Uterus (tissue), 4 donors: ENCODE results near the gene ZNF625. TPM values are rescaled to one million over a fixed set of nuclear protein-coding genes. Genes with fewer than 3 reads are reported as not detected.

ENCODE experiments used
- DNase-seq, 2 donors: peaks; one replicate each; pipeline ENCODE4 v3.0.0-alpha.2; 2019 to 2020
- H3K27ac ChIP-seq, 2 donors: fragments of 200-600 bp; sonication (generic); 1 replicate in 1 of 2; 2 replicates in 1 of 2; pipeline ENCODE4 v1.5.1; 2016 to 2018
- H3K27me3 ChIP-seq, 2 donors: fragments of 200-600 bp; sonication (generic); one replicate each; pipeline ENCODE4 v1.5.1; 2018 to 2019; ENCODE audit warnings: control low read depth in 1 of 2
- H3K36me3 ChIP-seq, 2 donors: fragments of 200-600 bp; sonication (generic); one replicate each; pipeline ENCODE4 v1.5.1; 2019; ENCODE audit warnings: control low read depth in 1 of 2
- H3K4me1 ChIP-seq, 2 donors: fragments of 200-600 bp; sonication (generic); one replicate each; pipeline ENCODE4 v1.5.1; 2018 to 2019; ENCODE audit warnings: control low read depth in 1 of 2
- H3K4me3 ChIP-seq, 2 donors: fragments of 200-600 bp; sonication (generic); 1 replicate in 1 of 2; 2 replicates in 1 of 2; pipeline ENCODE4 v1.5.1; 2018 to 2019; ENCODE audit warnings: mild to moderate bottlenecking in 1 of 2
- H3K9me3 ChIP-seq, 2 donors: fragments of 200-600 bp; sonication (generic); one replicate each; pipeline ENCODE4 v1.5.1; 2019; ENCODE audit warnings: control low read depth in 1 of 2
- CTCF ChIP-seq, 4 experiments: fragments of 200-600 bp in 2 of 4; fragments of 450-650 bp in 2 of 4; sonication (generic) in 2 of 4; IDR thresholded peaks; one replicate each; pipeline ENCODE4 v1.5.1; 2016 to 2019; ENCODE audit warnings: antibody characterized with exemption in 4 of 4, mild to moderate bottlenecking in 2 of 4, moderate library complexity in 1 of 4
- POLR2A ChIP-seq, 2 donors: fragments of 450-650 bp; IDR thresholded peaks; one replicate each; pipeline ENCODE4 v1.6.1; 2016; ENCODE audit warnings: antibody characterized with exemption in 2 of 2, mild to moderate bottlenecking in 1 of 2, moderate library complexity in 1 of 2
- intact Hi-C: fragments of 100-400 bp; cut with DNase I; formaldehyde crosslinking; loops from one replicate; pipeline ENCODE4 v1.15.1; 2023; ENCODE audit warnings: low total_unique reads
- total RNA-seq, 4 donors: library from RNA; depleted of rRNA in 3 of 4; stranded (reverse); fragments of >200 nt in 3 of 4; gene quantifications; one replicate each; pipeline versions ENCODE4 v1.1.0 to v1.2.4, GENCODE V29; 2014 to 2023
- donor health status: DM: yes; HTN: yes; CAD: no.

Gene ZNF625
- total RNA-seq, 4 donors from 2014 or later: 4.4 to 34.8 (median 10.1) TPM

GRCh38 chr19:12145348-12145747, 11.2 kb downstream of the ZNF625 start:
- TF ChIP-seq POLR2A (IDR thresholded peaks at IDR 0.05): no peak
- no peak for TF ChIP-seq CTCF (IDR thresholded peaks at IDR 0.05)
- no peaks in the 10 kb centered on the region for H3K9me3 ChIP-seq
- H3K27ac ChIP-seq: no peak overlapping the region
- H3K4me3 ChIP-seq: no peak overlapping the region
- intact Hi-C loops: no loop called here
- no peaks in the 10 kb centered on the region for H3K27me3 ChIP-seq
- H3K4me1 ChIP-seq: no peaks in the 10 kb centered on the region
- DNase-seq: no peak
- no peaks in the 10 kb centered on the region for H3K36me3 ChIP-seq

GRCh38 chr19:12141405-12141736, 15.2 kb downstream of the ZNF625 start:
- Histone ChIP-seq H3K36me3 (no peaks in the 10 kb centered on the region), H3K9me3 (no peaks in the 10 kb centered on the region), H3K4me3 (no peak overlapping the region), H3K27me3 (no peaks in the 10 kb centered on the region), H3K27ac (no peak overlapping the region), H3K4me1 (no peaks in the 10 kb centered on the region)
- intact Hi-C loops: loop anchor here (5.0 kb wide), 1 partner anchor 84 kb away; no protein-coding TSS in a partner anchor
- no peak for DNase-seq
- no peak for TF ChIP-seq CTCF (IDR thresholded peaks at IDR 0.05)
- no peak for TF ChIP-seq POLR2A (IDR thresholded peaks at IDR 0.05)

- H3K9me3 ChIP-seq: no peaks in the 10 kb centered on the region
- H3K27ac ChIP-seq: peak overlapping the region; percentile 79
- TF ChIP-seq CTCF (IDR thresholded peaks at IDR 0.05) (peak; percentile 91 to 97 (median 94)), POLR2A (IDR thresholded peaks at IDR 0.05) (no peak)
- H3K4me3 ChIP-seq: peak overlapping the region; percentile 58 to 75
- DNase-seq: peak; percentile 85 to 87
- no peaks in the 10 kb centered on the region for H3K36me3 ChIP-seq
- intact Hi-C loops: loop anchor here (5.0 kb wide), 1 partner anchor 83 kb away; no protein-coding TSS in a partner anchor
- no peaks in the 10 kb centered on the region for H3K4me1 ChIP-seq
- H3K27me3 ChIP-seq: no peaks in the 10 kb centered on the region
These were observed 15.8 kb downstream of the ZNF625 start for GRCh38 chr19:12140545-12141404.

GRCh38 chr19:12139885-12140544, 16.5 kb downstream of the ZNF625 start, which contains the start of gene ZNF20:
Gene ZNF20, minus strand, starts transcription at chr19:12140350. Its CDS starts 168 bp downstream, at chr19:12140182.
- TF ChIP-seq CTCF (IDR thresholded peaks at IDR 0.05): no peak
- TF ChIP-seq POLR2A (IDR thresholded peaks at IDR 0.05): peak; percentile 24 to 52
- no peaks in the 10 kb centered on the region for H3K36me3 ChIP-seq
- peak within 1 kb of the TSS; percentile 79 for H3K27ac ChIP-seq
- intact Hi-C loops: loop anchor here (5.0 kb wide), 1 partner anchor 83 kb away; no protein-coding TSS in a partner anchor
- no peaks in the 10 kb centered on the region for H3K27me3 ChIP-seq
- no peaks in the 10 kb centered on the region for H3K4me1 ChIP-seq
- DNase-seq: peak; percentile 94 to 96
- H3K9me3 ChIP-seq: no peaks in the 10 kb centered on the region
- H3K4me3 ChIP-seq: peak within 1 kb of the TSS; percentile 58 to 75

- H3K27me3 ChIP-seq: no peaks in the 10 kb centered on the region
- H3K27ac ChIP-seq: peak overlapping the region; percentile 79
These were observed 17.3 kb downstream of the ZNF625 start for GRCh38 chr19:12139269-12139668.

More at GRCh38 chr19:12139269-12139668, 17.3 kb downstream of the ZNF625 start:
- H3K4me3 ChIP-seq: peak overlapping the region; percentile 58 to 75
- H3K4me1 ChIP-seq: no peaks in the 10 kb centered on the region
- no peaks in the 10 kb centered on the region for H3K36me3 ChIP-seq
- DNase-seq: no peak
- no peaks in the 10 kb centered on the region for H3K9me3 ChIP-seq
- intact Hi-C loops: no loop called here
- TF ChIP-seq CTCF (IDR thresholded peaks at IDR 0.05): no peak
- no peak for TF ChIP-seq POLR2A (IDR thresholded peaks at IDR 0.05)
